COR-L47 (cell line): ENCODE measurements around the gene DNAH6.
"Not testable (repeated sequence)": the region's sequence is repeated elsewhere in the genome, so short reads cannot be mapped to it uniquely, and the experiment has no call there.

Experiments used
- DNase-seq: peaks from one replicate; lab custom pipeline; 2025; lab: John Stamatoyannopoulos, UW

DNAH6 gene

GRCh38 chr2:84838434-84839145, 322.3 kb downstream of the DNAH6 start:
- DNase-seq = no peak

- DNase-seq = no peak
These were observed 323.6 kb downstream of the DNAH6 start for GRCh38 chr2:84839851-84840250.

GRCh38 chr2:84840306-84840705, 324.0 kb downstream of the DNAH6 start:
- DNase-seq = no peak

- no peak for DNase-seq
These were observed 325.3 kb downstream of the DNAH6 start for GRCh38 chr2:84841577-84841976.

GRCh38 chr2:84844141-84844540, 327.8 kb downstream of the DNAH6 start:
- DNase-seq = no peak

- DNase-seq = no peak
These were observed 329.9 kb downstream of the DNAH6 start for GRCh38 chr2:84846041-84846663.

GRCh38 chr2:84846741-84847142, 330.4 kb downstream of the DNAH6 start:
- no peak for DNase-seq

- DNase-seq = no peak
These were observed 331.2 kb downstream of the DNAH6 start for GRCh38 chr2:84847326-84848050.

GRCh38 chr2:84849271-84849952, 333.1 kb downstream of the DNAH6 start:
- DNase-seq = no peak

GRCh38 chr2:84850471-84850870, 334.2 kb downstream of the DNAH6 start:
- DNase-seq = no peak

GRCh38 chr2:84851876-84852275, 335.6 kb downstream of the DNAH6 start:
- DNase-seq = no peak

- no peak for DNase-seq
These were observed 338.6 kb downstream of the DNAH6 start for GRCh38 chr2:84854850-84855249.

GRCh38 chr2:84855731-84856130, 339.4 kb downstream of the DNAH6 start:
- no peak for DNase-seq

GRCh38 chr2:84856787-84857186, 340.5 kb downstream of the DNAH6 start:
- DNase-seq = no peak

- DNase-seq = no peak
These were observed 341.3 kb downstream of the DNAH6 start for GRCh38 chr2:84857566-84857965.

- no peak for DNase-seq
These were observed 341.8 kb downstream of the DNAH6 start for GRCh38 chr2:84858123-84858522.

- no peak for DNase-seq
These were observed 342.6 kb downstream of the DNAH6 start for GRCh38 chr2:84858937-84859336.

- no peak for DNase-seq
These were observed 345.2 kb downstream of the DNAH6 start for GRCh38 chr2:84861539-84861938.

GRCh38 chr2:84862006-84862405, 345.7 kb downstream of the DNAH6 start:
- DNase-seq = no peak

GRCh38 chr2:84865181-84865783, 349.0 kb downstream of the DNAH6 start:
- no peak for DNase-seq

- DNase-seq = no peak
These were observed 349.8 kb downstream of the DNAH6 start for GRCh38 chr2:84866122-84866521.

- DNase-seq = not testable (repeated sequence)
These were observed 352.0 kb downstream of the DNAH6 start for GRCh38 chr2:84868327-84868726.
